Peyer's patch (tissue), 4 donors: ENCODE results near the gene PCDHB7.
"Not testable (repeated sequence)": the region's sequence is repeated elsewhere in the genome, so short reads cannot be mapped to it uniquely, and the experiment has no call there.

ENCODE experiments used
- POLR2A ChIP-seq, 2 donors: fragments of 450-650 bp; IDR thresholded peaks; one replicate each; pipeline ENCODE4 v1.5.1; 2017; ENCODE audit warnings: antibody characterized with exemption in 2 of 2, mild to moderate bottlenecking in 2 of 2, moderate library complexity in 2 of 2
- TF ChIP-seq, protein P1 (sequence below), 6 experiments: fragments of 450-650 bp in 4 of 6; fragments of 200-600 bp in 2 of 6; sonication (generic) in 1 of 6; IDR thresholded peaks; one replicate each; pipeline ENCODE4 v1.5.1; 2017 to 2019; ENCODE audit warnings: antibody characterized with exemption in 6 of 6, mild to moderate bottlenecking in 3 of 6, moderate library complexity in 1 of 6

DNA sequence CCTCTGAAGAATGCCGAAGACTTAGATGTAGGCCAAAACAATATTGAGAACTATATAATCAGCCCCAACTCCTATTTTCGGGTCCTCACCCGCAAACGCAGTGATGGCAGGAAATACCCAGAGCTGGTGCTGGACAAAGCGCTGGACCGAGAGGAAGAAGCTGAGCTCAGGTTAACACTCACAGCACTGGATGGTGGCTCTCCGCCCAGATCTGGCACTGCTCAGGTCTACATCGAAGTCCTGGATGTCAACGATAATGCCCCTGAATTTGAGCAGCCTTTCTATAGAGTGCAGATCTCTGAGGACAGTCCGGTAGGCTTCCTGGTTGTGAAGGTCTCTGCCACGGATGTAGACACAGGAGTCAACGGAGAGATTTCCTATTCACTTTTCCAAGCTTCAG lies 42.1 kb downstream of the PCDHB7 start:
- TF ChIP-seq, protein P1, sequence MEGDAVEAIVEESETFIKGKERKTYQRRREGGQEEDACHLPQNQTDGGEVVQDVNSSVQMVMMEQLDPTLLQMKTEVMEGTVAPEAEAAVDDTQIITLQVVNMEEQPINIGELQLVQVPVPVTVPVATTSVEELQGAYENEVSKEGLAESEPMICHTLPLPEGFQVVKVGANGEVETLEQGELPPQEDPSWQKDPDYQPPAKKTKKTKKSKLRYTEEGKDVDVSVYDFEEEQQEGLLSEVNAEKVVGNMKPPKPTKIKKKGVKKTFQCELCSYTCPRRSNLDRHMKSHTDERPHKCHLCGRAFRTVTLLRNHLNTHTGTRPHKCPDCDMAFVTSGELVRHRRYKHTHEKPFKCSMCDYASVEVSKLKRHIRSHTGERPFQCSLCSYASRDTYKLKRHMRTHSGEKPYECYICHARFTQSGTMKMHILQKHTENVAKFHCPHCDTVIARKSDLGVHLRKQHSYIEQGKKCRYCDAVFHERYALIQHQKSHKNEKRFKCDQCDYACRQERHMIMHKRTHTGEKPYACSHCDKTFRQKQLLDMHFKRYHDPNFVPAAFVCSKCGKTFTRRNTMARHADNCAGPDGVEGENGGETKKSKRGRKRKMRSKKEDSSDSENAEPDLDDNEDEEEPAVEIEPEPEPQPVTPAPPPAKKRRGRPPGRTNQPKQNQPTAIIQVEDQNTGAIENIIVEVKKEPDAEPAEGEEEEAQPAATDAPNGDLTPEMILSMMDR (IDR thresholded peaks at IDR 0.05), result not testable (repeated sequence)
- TF ChIP-seq POLR2A (IDR thresholded peaks at IDR 0.05), result not testable (repeated sequence)
